K562 (cell line): Measurements from ENCODE around the gene TBC1D17. TPM values are rescaled to one million over a fixed set of nuclear protein-coding genes. Genes with fewer than 3 reads are reported as not detected.

ENCODE experiments used
- ATF2 ChIP-seq: sonication (generic); formaldehyde crosslinking; IDR thresholded peaks from 2 replicates; pipeline ENCODE4 v1.8.1; 2022; ENCODE audit warnings: missing genetic modification reagents
- CREB3 ChIP-seq: fragments of 450-650 bp; conservative IDR thresholded peaks from 2 replicates; pipeline ENCODE4 v1.6.1; 2016; ENCODE audit warnings: missing genetic modification characterization, low read depth, mild to moderate bottlenecking, missing compliant biosample characterization, moderate library complexity
- GABPB2 ChIP-seq: fragments of 250-450 bp; sonication (Bioruptor Pico); conservative IDR thresholded peaks from 2 replicates; pipeline ENCODE4 v1.5.1; 2021; ENCODE audit warnings: mild to moderate bottlenecking
- GTF3C2 ChIP-seq: IDR thresholded peaks from 3 replicates; pipeline ENCODE4 v1.6.1; 2011; ENCODE audit warnings: borderline replicate concordance, mild to moderate bottlenecking, moderate library complexity; ENCODE audit not compliant: insufficient read length; ENCODE audit errors: extremely low read depth
- HDAC1 ChIP-seq, 2 experiments: fragments of 450-650 bp; IDR thresholded peaks; 2 replicates each; pipeline ENCODE4 v1.6.1; 2016 to 2017; ENCODE audit warnings: inconsistent platforms in 1 of 2, mild to moderate bottlenecking in 1 of 2, moderate library complexity in 1 of 2
- HDAC8 ChIP-seq: fragments of 450-650 bp; IDR thresholded peaks from 2 replicates; pipeline ENCODE4 v1.6.1; 2016; ENCODE audit warnings: mild to moderate bottlenecking, missing genetic modification characterization, moderate library complexity, missing compliant biosample characterization
- HNRNPUL1 ChIP-seq: fragments of 200-400 bp; formaldehyde crosslinking; IDR thresholded peaks from 2 replicates; pipeline ENCODE4 v1.6.1; 2017; ENCODE audit warnings: low read length
- KLF6 ChIP-seq: fragments of 250-450 bp; sonication (Bioruptor Pico); IDR thresholded peaks from 2 replicates; pipeline ENCODE4 v1.4.0; 2020; ENCODE audit warnings: mild to moderate bottlenecking, moderate library complexity, borderline replicate concordance
- MEF2A ChIP-seq: IDR thresholded peaks from 2 replicates; pipeline ENCODE4 v1.6.1; 2011; ENCODE audit warnings: low read depth, mild to moderate bottlenecking, low read length, moderate library complexity; ENCODE audit not compliant: control insufficient read depth
- NCOA6 ChIP-seq: fragments of 450-650 bp; IDR thresholded peaks from 2 replicates; pipeline ENCODE4 v1.6.1; 2017; ENCODE audit warnings: mild to moderate bottlenecking
- NFATC3 ChIP-seq: fragments of 450-650 bp; IDR thresholded peaks from 2 replicates; pipeline ENCODE4 v1.6.1; 2017; ENCODE audit warnings: mild to moderate bottlenecking
- NR0B1 ChIP-seq: fragments of 450-650 bp; IDR thresholded peaks from one replicate; pipeline ENCODE4 v1.6.1; 2018; ENCODE audit warnings: mild to moderate bottlenecking, moderate library complexity; ENCODE audit not compliant: partially characterized antibody
- NR2F6 ChIP-seq: fragments of 450-650 bp; formaldehyde crosslinking; IDR thresholded peaks from 2 replicates; pipeline ENCODE4 v1.4.0; 2020; ENCODE audit warnings: mild to moderate bottlenecking
- POLR2AphosphoS2 ChIP-seq: IDR thresholded peaks from 2 replicates; pipeline ENCODE4 v1.6.1; 2012; ENCODE audit warnings: low read length, improper control_type of control experiment
- PYGO2 ChIP-seq: fragments of 450-650 bp; IDR thresholded peaks from 2 replicates; pipeline ENCODE4 v1.6.1; 2016; ENCODE audit warnings: mild to moderate bottlenecking, missing genetic modification characterization, moderate library complexity, missing compliant biosample characterization
- SIX5 ChIP-seq, 2 experiments: IDR thresholded peaks; 2 replicates each; pipeline ENCODE4 v1.6.1; 2011; ENCODE audit warnings: low read length in 2 of 2, borderline replicate concordance in 1 of 2, low read depth in 1 of 2, mild to moderate bottlenecking in 1 of 2, moderate library complexity in 1 of 2; ENCODE audit not compliant: insufficient read depth in 1 of 2
- SLC30A9 ChIP-seq: fragments of 250-450 bp; sonication (Bioruptor Pico); IDR thresholded peaks from 2 replicates; pipeline ENCODE4 v1.8.0; 2022; ENCODE audit warnings: mild to moderate bottlenecking, moderate library complexity
- SMARCC2 ChIP-seq: fragments of 450-650 bp; IDR thresholded peaks from 2 replicates; pipeline ENCODE4 v1.6.1; 2017; ENCODE audit warnings: antibody characterized with exemption, moderate library complexity, mild to moderate bottlenecking, low read depth
- SOX6 ChIP-seq: fragments of 450-650 bp; IDR thresholded peaks from 2 replicates; pipeline ENCODE4 v1.6.1; 2014; ENCODE audit warnings: mild to moderate bottlenecking
- TAF1 ChIP-seq: IDR thresholded peaks from 2 replicates; pipeline ENCODE4 v1.6.1; 2011; ENCODE audit warnings: mild to moderate bottlenecking, low read length, moderate library complexity; ENCODE audit not compliant: insufficient read depth, control insufficient read depth, severe bottlenecking; ENCODE audit errors: extremely low read depth
- TAF7 ChIP-seq: fragments of 450-650 bp; IDR thresholded peaks from 2 replicates; pipeline ENCODE4 v1.6.1; 2016; ENCODE audit warnings: missing genetic modification characterization, missing compliant biosample characterization
- TAF9B ChIP-seq: fragments of 450-650 bp; IDR thresholded peaks from 2 replicates; pipeline ENCODE4 v1.6.1; 2018; ENCODE audit warnings: mild to moderate bottlenecking; ENCODE audit not compliant: partially characterized antibody
- polyA plus RNA-seq, 8 experiments: library from polyadenylated mRNA; depleted of rRNA in 4 of 8; stranded (reverse) in 5 of 8; unstranded in 3 of 8; fragments of >200 nt; fragmentation: Nextera tagmentation in 2 of 8; fragmentation: Illumina TruSeq in 1 of 8; extraction: Ambion mirVana in 2 of 8; extraction: Trizol in 1 of 8; gene quantifications; 2 replicates each; pipeline versions ENCODE4 v1.2.1 to v1.2.3, GENCODE V29; 2011 to 2014; ENCODE audit warnings: inconsistent platforms in 1 of 8, missing spikeins in 1 of 8
- total RNA-seq, 7 experiments: library from RNA; depleted of rRNA in 6 of 7; stranded (reverse); fragments of >200 nt in 6 of 7; fragmentation: Illumina TruSeq in 2 of 7; extraction: Trizol in 2 of 7; gene quantifications; 2 replicates each; pipeline versions ENCODE4 v1.2.1 to v1.2.3, GENCODE V29; 2011 to 2021; ENCODE audit warnings: low replicate concordance in 1 of 7

TBC1D17 gene
- total and polyA plus RNA-seq, 9 of the 15 experiments (the other 6 are each of a cell fraction or from before 2014, with no cell fraction given): 0.42 to 16.0 (median 3.8) TPM

- TF ChIP-seq NR0B1 (no peak), CREB3 (tag) (no peak), MEF2A (no peak), GTF3C2 (no peak), NR2F6 (CRISPR knock-in tag) (no peak), SIX5 (IDR thresholded peaks at IDR 0.05; ENCODE audit: borderline replicate concordance in 1 of 2, insufficient read depth in 1 of 2, low read depth in 1 of 2, low read length in 2 of 2) (no peak), GABPB2 (CRISPR knock-in tag) (no peak), SOX6 (0 out of 2 replicates have a peak, but pooled peaks have one; percentile 17), PYGO2 (tag) (no peak), ATF2 (CRISPR knock-in tag) (no peak), HDAC1 (IDR thresholded peaks at IDR 0.05) (peak in 1 of 2 experiments; percentile 28; a peak in 2 of 4 replicates), SLC30A9 (CRISPR knock-in tag) (no peak), NFATC3 (no peak), TAF9B (no peak), KLF6 (no peak), NCOA6 (no peak), TAF7 (peak; percentile 43; the same call in 1 of the 2 replicates), POLR2AphosphoS2 (no peak; the same call in none of the 2 replicates), SMARCC2 (no peak), TAF1 (peak; percentile 22), HNRNPUL1 (no peak), HDAC8 (tag) (no peak)
These were observed 7.8 kb upstream of the TBC1D17 start (continued) for GRCh38 chr19:49869484-49870308.
